ENCODE measurements around the gene LDLRAD1.
"Not testable (repeated sequence)": the region's sequence is repeated elsewhere in the genome, so short reads cannot be mapped to it uniquely, and the experiment has no call there.

Gene LDLRAD1

GRCh38 chr1:54017979-54018378 is at the start of gene LDLRAD1:
TSS of gene LDLRAD1 (minus strand) at chr1:54018186. CDS start at chr1:54018112, 74 bp downstream.
- DNase-seq (ENCODE audit: low read depth in 2 of 2), result no peak

GRCh38 chr1:54064299-54064698 is 46.3 kb upstream of the LDLRAD1 start:
- no peak for DNase-seq (ENCODE audit: low read depth in 2 of 2)

- no peak for DNase-seq (ENCODE audit: low read depth in 2 of 2)
Observed at GRCh38 chr1:54054438-54054749, 36.4 kb upstream of the LDLRAD1 start.

GRCh38 chr1:54053745-54054437 is 35.9 kb upstream of the LDLRAD1 start:
- no peak for DNase-seq (ENCODE audit: low read depth in 2 of 2)

GRCh38 chr1:54052934-54053744 is 35.2 kb upstream of the LDLRAD1 start, which contains the start of the genes TCEANC2 and TMEM59:
TSS of gene TCEANC2 (plus strand) at chr1:54053608. CDS start at chr1:54054423, 815 bp downstream.
TSS of gene TMEM59 (minus strand) at chr1:54053204. CDS start at chr1:54053188, 16 bp downstream.
- peak; percentile 97 to 98 for DNase-seq (ENCODE audit: low read depth in 2 of 2)

- no peak for DNase-seq (ENCODE audit: low read depth in 2 of 2)
Observed at GRCh38 chr1:54052431-54052933, 34.5 kb upstream of the LDLRAD1 start.

GRCh38 chr1:54051933-54052430 is 34.0 kb upstream of the LDLRAD1 start:
- no peak for DNase-seq (ENCODE audit: low read depth in 2 of 2)

GRCh38 chr1:54050435-54050834 is 32.4 kb upstream of the LDLRAD1 start:
- not testable (repeated sequence) for DNase-seq (ENCODE audit: low read depth in 2 of 2)

GRCh38 chr1:54047384-54048305 is 29.7 kb upstream of the LDLRAD1 start:
- no peak for DNase-seq (ENCODE audit: low read depth in 2 of 2)

- no peak for DNase-seq (ENCODE audit: low read depth in 2 of 2)
Observed at GRCh38 chr1:54046671-54047383, 28.8 kb upstream of the LDLRAD1 start.

GRCh38 chr1:54045496-54045895 is 27.5 kb upstream of the LDLRAD1 start:
- DNase-seq (ENCODE audit: low read depth in 2 of 2), result no peak

GRCh38 chr1:54041806-54042205 is 23.8 kb upstream of the LDLRAD1 start:
- no peak for DNase-seq (ENCODE audit: low read depth in 2 of 2)

- DNase-seq (ENCODE audit: low read depth in 2 of 2), result no peak
Observed at GRCh38 chr1:54037476-54037875, 19.5 kb upstream of the LDLRAD1 start.

- no peak for DNase-seq (ENCODE audit: low read depth in 2 of 2)
Observed at GRCh38 chr1:54028306-54029251, 10.6 kb upstream of the LDLRAD1 start.

GRCh38 chr1:54027848-54028247 is 9.9 kb upstream of the LDLRAD1 start:
- DNase-seq (ENCODE audit: low read depth in 2 of 2), result no peak

- DNase-seq (ENCODE audit: low read depth in 2 of 2), result not testable (repeated sequence)
Observed at GRCh38 chr1:54024811-54025210, 6.8 kb upstream of the LDLRAD1 start.

GRCh38 chr1:54024358-54024757 is 6.4 kb upstream of the LDLRAD1 start:
- no peak for DNase-seq (ENCODE audit: low read depth in 2 of 2)

GRCh38 chr1:54019562-54020176 is 1.7 kb upstream of the LDLRAD1 start:
- DNase-seq (ENCODE audit: low read depth in 2 of 2), result not testable (repeated sequence)

GRCh38 chr1:54018635-54019034 is 649 bp upstream of the LDLRAD1 start:
- DNase-seq (ENCODE audit: low read depth in 2 of 2), result no peak

Data from fibroblast of skin of left biceps (primary cell).